ENCODE measurements around the gene RTTN.
"Not testable (repeated sequence)": the region's sequence is repeated elsewhere in the genome, so short reads cannot be mapped to it uniquely, and the experiment has no call there.

Gene RTTN

DNA sequence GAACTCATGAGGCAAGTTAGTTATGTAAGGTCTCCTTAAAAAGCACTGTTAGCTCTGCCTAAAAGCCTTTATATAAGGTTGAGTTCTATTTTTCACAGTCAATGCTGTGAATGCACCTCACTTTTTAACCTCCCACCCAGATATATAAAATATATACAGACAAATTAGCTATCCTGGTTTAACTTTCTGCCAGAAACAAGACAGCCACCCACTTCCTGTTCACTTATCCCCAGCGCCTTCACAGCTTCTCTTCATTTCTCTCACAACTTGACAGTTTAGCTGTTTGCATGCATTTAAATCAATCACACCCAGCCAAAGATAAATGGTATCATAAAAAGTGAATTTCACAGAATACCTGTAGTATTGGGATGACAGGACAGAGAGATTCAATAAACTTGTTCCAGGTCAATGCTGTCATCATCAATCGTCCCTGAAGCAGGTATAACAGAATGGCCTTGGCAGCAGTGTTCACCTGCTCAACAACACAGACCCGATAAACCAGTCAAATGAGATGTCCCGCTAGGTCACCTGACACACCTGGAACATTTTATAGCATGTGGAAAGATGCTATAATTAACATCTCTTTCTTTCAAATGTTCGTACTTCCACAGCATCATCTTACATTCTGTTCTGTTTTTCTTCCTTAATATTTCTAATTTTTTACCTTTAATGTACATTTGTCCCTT, 55.7 kb downstream of the RTTN start:
- no peak for DNase-seq (ENCODE audit: low read depth)

DNA sequence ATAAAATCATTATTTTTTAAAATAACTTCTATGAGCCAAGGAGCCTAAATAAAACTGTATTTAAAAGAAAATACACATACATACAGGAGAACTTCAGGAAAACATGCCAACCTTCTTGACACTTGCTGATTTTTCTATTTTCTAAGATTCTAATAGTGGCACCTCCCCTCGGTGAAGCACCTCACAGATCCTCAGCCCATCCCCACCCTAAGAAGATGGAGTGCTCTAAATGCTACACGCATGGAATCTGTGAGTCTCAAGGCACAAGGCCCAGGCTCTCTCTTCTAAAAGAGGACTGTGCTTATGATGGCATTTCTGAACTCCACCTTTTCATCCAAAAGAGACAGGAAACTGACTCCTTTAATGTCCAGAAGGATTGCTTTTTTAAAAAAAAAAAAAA, 56.3 kb downstream of the RTTN start:
- DNase-seq (ENCODE audit: low read depth): no peak

DNA sequence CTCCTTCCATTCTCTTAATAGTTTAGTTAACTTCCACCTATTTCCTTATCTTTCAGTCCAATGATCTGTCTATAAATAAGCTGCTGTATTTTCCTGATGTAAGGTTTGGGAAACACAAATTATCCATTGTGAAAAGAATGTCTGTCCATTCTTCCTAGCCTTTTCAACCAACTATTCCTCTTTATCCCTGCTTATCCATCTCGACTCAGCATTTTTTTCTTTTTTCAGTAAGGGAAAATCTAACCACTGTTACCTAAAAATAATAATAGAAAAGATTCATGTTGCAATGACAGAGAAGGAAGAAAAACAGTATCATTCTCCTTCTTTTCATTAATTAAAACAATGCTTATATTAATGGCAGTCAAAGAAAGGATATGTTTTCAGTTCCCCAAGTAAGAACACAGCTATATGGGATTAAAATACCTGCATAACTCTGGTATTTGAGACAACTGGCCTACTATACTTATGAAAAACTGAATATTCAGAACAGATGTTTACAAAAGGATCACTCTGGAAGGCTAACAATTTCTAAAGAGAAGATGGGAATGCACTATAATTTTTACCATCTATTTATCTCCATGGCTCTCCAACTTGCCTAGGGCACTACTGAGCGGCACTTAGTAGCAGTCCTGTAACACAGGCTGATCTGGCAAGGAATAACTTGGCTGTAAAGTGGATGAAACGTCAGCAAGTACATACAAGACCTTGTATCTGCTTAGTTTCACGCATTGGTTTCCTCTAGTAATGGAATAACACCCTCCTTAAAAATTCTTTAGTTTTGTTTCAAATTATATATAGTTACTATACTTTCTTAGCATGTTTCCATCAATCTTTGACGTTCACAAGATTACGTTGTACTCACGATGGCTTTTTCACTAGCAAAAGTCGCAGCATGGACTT, 57.2 kb downstream of the RTTN start:
- no peak for DNase-seq (ENCODE audit: low read depth)

DNA sequence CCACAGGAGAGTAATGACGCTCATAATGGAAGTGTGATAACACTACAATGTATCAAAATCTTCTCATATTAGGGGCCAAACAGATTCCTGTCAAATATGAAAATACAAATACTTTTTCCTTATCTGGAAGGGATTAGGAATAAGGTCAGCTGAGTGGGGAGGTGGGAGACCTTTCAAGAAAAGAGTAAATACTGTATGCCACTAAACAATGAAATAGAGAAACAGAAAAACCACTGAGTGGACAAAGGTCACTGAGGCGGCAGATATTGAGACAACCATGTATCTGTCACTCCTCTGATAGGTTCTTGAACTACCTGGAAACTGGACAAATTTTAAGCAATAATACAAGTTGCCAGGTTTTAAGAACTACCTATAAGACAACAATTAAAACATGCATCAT, 59.3 kb downstream of the RTTN start:
- no peak for DNase-seq (ENCODE audit: low read depth)

DNA sequence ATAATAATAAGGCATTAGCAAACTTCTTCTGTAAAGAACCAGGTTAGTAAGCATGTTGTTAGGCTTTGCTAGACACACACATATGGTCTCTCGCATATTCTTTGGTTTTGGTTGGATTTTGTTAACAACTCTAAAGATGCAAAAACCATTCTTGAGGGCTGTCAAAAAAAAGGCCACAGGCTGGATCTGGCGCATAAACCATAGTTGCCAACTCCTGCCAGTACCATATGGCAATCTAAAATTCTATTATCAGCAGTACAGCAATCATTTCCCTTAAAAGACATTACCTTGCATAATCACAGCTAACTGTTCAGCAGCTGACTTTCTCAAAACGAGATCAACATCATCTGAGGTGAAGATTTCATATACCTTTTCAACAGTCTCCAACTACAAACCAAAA, 63.5 kb downstream of the RTTN start:
- no peak for DNase-seq (ENCODE audit: low read depth)

DNA sequence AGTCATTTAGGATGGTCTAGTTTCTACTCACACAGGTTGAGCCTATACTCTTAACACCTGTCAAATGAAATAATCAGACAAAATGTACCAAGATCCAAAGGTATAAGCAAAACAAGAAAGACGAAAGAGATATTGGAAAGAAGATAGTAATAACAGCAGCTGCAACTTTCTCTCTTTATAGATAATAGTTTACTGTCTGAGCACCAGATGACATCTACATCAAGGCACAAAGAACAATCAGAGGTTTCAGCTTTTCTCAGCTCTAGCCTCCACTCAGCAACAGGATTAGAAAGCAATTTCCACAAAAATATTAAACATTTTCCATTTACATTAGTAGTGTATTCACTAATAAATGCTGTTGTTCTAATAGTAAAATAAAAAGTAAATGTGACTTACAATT, 66.3 kb downstream of the RTTN start:
- no peak for DNase-seq (ENCODE audit: low read depth)

DNA sequence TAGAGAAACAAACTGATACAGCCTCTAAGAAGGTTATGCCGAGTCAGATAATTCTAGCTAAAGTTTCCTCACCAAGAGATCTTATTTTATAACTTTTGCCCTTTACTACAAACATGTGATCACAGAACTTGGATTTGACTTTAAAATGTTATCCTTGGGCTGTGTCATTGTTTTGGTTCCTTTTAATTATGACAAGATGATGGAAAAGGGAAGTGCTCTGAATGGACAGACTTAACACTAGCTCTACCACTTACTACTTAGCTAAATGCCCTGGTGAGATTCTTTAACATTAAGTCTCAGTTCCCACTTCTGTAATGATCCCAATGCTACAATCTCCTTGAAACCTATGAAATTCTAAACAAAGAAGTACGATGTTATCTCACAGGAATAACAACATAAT, 69.9 kb downstream of the RTTN start:
- DNase-seq (ENCODE audit: low read depth): no peak

DNA sequence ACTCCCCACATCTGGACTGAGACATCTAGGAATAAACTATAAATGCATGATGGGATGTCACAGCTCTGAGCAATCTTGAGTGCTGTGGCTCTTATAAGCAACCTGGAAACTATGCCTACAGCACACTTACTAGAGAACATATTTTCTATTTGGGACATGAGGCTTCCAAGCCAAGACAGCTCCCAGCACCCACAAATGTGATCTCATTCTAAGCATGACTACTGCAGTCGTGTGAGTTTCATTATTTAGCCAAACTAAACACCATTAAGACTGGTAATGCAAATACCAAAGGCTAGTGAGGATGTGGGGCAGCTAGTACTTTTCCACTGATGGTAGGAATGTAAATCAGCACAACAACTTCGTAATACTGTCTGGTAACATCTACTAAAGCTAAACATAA, 72.5 kb downstream of the RTTN start:
- DNase-seq (ENCODE audit: low read depth): no peak

DNA sequence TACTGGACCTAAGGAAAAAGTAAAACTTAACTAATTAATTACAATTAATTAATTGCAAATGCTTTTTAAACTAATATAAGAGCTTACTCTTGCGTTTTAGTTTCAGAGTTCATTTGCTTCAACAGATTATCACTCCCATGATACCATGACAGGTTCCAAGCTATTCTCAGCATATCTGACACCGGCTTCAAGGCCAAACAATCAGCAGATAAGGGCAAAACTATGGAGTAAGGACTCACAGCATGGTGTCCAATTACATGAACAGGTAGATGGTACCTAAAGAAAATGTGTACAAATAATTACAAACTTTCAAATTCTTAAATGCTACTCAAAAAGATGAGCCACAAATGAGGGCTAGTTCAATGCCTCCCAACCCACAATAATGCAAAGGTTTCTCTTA, 77.2 kb downstream of the RTTN start:
- DNase-seq (ENCODE audit: low read depth): no peak

DNA sequence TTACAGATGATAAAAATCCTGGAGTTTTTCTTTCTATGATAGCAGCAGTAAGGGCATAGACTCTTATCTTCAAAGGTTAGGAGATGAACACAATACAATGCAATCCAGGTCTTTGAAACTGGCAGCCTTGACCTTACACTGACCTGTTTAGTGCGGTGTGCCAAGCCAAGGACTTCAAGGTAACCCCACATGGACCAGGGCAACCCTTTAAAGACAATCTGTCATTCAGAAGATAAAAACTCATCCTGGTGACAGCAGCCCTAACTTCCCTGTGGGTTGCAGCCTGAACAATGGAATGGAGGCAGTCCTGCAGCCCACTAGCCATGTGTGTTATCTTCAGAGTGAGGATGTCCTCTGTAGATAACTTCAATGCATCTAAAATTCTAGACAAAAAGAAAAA, 78.1 kb downstream of the RTTN start:
- no peak for DNase-seq (ENCODE audit: low read depth)

DNA sequence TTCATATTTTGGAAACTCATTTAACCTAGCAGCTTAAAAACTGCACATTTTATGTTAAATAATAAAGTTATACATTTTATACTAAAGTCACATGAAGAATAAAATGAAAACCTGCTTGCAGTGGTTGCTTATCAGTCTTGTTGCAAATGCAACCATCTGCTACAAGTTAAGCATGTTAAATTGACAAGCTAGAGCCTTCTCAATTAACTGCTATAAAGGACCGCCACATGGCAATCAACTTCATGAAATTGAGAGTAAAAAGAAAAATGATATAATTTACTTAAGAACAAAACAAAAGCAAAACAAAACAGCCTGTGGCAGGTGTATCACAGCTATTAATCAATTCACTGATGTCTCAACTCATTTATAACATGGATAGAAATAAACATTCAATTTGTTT, 78.7 kb downstream of the RTTN start:
- no peak for DNase-seq (ENCODE audit: low read depth)

DNA sequence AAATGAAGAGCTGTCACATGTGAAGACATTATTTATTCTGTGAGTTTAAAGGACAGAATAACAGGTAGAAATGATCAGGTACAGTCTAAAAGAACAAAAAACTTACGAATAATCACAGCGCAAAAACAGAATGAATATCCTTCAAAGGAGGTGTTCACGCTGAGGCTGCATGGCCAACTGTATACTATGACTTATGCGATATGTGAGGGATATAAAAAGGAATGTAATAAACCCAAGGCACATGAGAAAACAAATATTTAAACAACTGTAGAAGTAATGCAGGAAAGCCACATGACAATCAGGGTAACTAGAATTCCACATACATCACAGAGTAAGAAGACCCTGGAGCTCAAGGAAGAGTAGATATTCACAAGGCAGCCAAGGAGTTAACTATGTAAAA, 81.3 kb downstream of the RTTN start:
- DNase-seq (ENCODE audit: low read depth): no peak

DNA sequence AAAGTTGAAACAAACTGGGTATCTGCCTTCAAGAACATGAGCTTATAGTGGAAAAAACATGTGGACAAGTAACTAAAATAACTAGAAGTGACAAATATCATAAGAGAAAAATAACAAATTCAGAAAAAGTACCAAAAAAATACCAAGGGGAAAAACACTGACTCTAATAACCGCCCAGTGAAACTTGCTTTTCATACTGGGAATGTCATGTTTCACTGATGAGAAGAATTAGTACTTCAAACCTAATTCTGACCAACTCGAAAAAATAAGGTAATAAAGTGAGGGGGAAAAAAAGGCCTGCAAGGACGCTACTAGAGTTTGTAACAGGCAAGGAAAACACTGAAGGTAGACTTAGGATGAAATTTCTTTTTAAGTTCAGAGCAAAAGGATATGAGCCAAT, 83.6 kb downstream of the RTTN start:
- no peak for DNase-seq (ENCODE audit: low read depth)

DNA sequence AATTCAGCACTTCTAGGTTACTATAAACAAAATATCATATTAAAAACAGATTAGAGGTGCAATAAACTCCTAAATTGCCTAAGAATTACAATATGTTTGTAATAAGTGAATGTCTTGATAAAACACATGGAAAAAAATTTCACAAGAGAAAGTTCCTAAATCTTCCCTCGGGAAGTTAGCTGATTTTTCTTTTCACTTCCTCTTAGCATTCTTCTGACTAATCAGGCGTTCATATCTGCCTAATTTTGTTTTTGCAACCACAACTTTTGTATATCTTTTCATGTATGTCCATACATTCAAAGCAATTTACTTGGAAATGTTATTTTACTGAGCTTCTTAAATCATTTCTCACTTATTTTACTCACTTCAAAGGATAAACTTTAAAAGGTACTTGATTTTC, 88.5 kb downstream of the RTTN start:
- DNase-seq (ENCODE audit: low read depth): no peak

DNA sequence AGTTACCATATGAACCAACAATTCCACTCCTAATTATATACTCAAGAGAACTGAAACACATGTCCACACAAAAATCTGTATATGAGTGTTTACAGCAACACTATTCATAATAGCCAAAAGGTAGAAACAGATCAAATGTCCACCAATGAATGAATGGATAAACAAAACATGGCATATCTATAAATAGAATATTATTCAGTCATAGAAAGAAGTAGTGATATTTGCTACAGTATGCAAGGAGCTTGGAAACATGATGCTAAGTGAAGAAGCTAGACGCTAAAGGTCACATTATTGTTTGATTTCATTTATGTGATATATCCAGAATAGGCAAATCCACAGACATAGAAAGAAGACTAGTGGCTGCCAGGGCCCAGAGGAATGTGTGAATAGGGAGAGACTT, 92.0 kb downstream of the RTTN start:
- no peak for DNase-seq (ENCODE audit: low read depth)

DNA sequence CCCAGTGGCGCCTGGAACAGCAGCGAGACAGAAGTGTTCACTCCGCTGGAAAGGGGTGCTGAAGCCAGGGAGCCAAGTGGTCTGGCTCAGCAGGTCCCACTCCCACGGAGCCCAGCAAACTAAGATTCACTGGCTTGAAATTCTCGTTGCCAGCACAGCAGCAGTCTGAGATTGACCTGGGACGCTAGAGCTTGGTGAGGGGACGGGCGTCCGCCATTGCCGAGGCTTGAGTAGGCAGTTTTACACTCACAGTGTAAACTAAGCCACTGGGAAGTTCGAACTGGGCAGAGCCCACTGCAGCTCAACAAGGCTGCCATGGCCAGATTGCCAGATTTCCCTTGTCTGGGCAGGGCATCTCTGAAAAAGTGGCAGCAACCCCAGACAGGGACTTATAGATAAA, 94.8 kb downstream of the RTTN start:
- no peak for DNase-seq (ENCODE audit: low read depth)

DNA sequence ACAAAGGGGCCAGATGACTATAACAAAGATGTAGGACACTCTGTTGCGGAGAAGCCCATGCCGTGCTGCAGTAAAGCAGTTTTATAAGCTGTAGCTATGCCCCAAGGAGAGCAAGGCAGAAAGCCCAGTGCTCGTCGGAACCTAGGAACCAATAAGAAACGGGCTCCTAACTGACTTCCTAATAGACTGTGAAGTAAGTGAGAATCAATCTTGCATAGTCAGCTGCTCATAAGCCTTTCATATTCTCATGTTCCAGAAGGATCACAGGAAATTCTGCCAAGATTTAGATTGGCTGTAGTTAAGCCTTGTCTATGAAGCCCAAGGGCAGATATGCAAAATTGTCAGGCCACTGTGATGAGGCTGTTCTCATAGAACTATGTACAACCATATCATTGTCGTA, 98.4 kb downstream of the RTTN start:
- no peak for DNase-seq (ENCODE audit: low read depth)

DNA sequence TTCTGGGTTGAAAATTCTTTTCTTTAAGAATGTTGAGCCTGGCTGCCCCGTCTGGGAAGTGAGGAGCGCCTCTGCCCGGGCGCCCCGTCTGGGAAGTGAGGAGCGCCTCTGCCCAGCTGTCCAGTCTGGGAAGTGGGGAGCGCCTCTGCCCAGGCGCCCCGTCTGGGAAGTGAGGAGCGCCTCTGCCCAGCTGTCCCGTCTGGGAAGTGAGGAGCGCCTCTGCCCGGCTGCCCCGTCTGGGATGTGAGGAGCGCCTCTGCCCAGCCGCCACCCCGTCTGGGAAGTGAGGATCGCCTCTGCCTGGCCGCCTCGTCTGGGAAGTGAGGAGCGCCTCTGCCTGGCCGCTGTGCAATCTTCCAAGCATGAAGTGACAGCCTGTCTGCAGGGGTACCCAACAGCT, 102.6 kb downstream of the RTTN start:
- not testable (repeated sequence) for DNase-seq (ENCODE audit: low read depth)

DNA sequence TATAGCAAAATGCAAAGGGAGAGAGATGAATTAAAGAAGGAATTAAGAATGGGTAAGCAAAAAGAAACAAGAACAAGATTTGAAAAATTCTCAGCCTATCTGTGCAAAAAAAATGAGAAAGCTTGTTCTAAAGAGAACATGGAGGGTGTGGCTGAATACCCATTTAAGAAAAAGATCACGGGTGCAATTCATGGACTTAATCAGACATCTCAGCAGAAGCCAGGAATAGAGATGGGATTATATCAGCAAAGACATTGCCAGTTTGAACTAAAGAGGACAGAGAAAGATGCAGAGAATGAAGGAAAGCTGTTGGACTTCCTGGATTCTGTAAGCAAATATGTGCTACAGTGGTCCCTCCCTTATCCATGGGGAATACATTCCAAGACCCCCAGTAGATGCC, 115.6 kb downstream of the RTTN start:
- no peak for DNase-seq (ENCODE audit: low read depth)

DNA sequence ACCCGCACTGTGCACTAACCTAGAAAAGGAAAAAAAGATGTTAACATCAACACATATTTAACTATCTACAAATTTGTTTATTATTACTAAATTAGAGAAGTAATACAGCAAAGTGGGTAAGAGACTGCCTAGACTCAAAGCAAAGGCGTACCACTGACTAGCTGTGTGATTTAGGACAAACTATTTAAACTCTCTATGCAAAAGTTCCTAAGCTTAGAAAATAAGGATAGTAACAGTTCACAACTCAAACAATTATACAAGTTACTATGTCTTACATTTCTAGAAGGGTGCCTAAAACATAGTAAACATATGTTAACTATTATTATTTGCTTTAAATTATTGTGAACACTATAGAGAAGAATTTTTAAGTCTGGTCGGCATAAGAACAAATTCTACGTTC, 119.4 kb downstream of the RTTN start:
- DNase-seq (ENCODE audit: low read depth): no peak

DNA sequence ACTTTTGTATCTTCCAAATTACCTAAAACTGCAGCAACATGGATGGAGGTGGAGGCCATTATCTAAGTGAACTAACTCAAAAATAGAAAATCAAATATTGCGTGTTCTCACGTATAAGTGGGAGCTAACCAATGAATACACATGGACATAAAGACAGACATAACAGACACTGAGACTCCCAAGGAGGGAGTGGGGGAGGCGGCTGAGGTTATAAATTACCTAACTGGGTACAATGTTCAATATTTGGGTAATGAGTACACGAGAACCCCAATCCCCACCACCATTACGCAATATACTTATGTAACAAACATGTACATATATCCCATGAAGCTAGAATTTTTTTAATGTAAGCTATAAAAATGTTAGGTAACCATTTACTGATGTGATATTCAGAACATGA, 119.8 kb downstream of the RTTN start:
- no peak for DNase-seq (ENCODE audit: low read depth)

DNA sequence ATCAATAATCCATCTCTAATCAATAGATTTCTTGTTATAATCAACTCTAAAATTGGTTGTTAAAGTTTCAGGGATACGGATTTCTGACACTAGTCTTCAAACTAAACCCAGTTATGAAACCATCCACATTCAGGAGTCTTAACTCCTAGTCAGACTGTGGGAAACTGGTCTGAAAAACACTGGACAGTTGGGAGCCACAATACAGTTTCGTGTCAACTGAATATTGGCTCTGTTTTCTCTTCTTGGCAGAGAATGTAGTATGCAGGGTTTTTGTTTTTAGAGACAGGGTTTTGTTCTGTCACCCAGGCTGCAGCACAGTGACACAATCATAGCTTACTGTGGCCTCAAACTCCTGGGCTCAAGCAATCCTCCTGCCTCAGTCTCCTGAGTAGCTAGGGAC, 123.1 kb downstream of the RTTN start:
- DNase-seq (ENCODE audit: low read depth): no peak

DNA sequence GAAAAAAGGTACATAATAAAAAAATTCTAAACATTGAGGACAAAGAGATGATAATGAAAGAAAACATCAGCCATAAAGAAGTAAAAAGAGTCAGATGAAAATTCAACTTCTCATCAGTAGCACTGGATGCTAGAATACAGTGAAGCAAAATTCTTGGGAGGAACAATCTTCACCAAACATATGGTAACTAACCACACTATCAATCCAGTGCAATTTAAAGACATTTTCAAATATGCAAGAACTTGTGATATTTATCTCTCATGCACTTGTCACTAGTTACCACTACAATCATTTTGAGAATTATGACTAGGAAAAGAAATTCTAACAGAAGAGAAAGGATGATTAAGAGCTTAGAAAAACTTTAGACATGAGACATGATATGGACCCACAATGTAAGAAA, 127.4 kb downstream of the RTTN start:
- DNase-seq (ENCODE audit: low read depth): no peak

DNA sequence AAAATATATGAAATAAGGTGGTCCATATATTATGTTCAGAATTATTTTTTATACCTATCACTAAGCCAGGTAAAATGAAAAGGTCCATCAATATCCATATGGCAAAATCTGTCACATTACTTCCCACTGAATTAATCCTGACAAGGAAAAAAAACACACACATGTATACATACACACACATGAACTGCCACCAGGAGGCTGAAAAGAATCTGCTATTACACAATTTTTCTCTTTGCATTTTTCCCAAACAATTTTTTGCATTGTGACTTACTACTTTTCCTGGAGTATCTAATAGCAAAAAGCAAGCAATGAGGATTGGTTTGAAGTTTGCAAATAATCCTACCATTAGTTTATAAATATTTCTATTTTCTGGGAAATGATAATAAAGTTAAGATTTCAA, 129.6 kb downstream of the RTTN start:
- no peak for DNase-seq (ENCODE audit: low read depth)
